ENCODE results near the gene PTPRT. TPM values are rescaled to one million over a fixed set of nuclear protein-coding genes. Genes with fewer than 3 reads are reported as not detected.

Gene PTPRT
- total RNA-seq, 2 experiments from 2014 or later = not detected

DNA sequence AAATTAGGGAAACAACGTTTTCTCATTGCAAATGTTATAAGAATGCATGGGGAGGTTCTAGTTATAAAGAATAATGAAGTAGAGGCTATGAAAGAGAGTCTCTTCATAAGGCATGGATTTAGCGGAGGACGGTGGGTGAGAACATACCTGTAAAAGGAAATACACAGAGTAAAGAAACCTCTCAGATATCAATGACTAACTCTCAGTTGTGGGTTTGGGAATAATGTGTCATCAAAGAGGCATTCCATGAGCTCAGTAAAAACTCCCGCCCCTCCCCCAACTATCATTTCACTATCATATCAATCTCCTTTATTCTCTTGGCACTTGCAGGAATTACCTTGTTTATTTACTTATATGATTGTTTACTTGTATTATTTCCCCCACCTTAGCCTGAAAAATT is 695.4 kb downstream of the PTPRT start:
- intact Hi-C loops (cut with micrococcal nuclease) = no loop called here
- H3K9me3 Mint-ChIP-seq = no peaks in the 10 kb centered on the region
- ChIA-PET CTCF (no interaction called here), POLR2A (no interaction called here)
- no peak overlapping the region for H3K4me3 Mint-ChIP-seq
- TF ChIP-seq, protein P1, sequence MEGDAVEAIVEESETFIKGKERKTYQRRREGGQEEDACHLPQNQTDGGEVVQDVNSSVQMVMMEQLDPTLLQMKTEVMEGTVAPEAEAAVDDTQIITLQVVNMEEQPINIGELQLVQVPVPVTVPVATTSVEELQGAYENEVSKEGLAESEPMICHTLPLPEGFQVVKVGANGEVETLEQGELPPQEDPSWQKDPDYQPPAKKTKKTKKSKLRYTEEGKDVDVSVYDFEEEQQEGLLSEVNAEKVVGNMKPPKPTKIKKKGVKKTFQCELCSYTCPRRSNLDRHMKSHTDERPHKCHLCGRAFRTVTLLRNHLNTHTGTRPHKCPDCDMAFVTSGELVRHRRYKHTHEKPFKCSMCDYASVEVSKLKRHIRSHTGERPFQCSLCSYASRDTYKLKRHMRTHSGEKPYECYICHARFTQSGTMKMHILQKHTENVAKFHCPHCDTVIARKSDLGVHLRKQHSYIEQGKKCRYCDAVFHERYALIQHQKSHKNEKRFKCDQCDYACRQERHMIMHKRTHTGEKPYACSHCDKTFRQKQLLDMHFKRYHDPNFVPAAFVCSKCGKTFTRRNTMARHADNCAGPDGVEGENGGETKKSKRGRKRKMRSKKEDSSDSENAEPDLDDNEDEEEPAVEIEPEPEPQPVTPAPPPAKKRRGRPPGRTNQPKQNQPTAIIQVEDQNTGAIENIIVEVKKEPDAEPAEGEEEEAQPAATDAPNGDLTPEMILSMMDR (IDR thresholded peaks at IDR 0.05) = no peak
- no peak for DNase-seq
- H3K4me1 Mint-ChIP-seq (ENCODE audit: low read depth) = no peaks in the 10 kb centered on the region
- H3K36me3 Mint-ChIP-seq (ENCODE audit: low read depth) = no peaks in the 10 kb centered on the region
- H3K27me3 Mint-ChIP-seq = no peaks in the 10 kb centered on the region
- H3K27ac Mint-ChIP-seq = no peak overlapping the region
- no peak for ATAC-seq

DNA sequence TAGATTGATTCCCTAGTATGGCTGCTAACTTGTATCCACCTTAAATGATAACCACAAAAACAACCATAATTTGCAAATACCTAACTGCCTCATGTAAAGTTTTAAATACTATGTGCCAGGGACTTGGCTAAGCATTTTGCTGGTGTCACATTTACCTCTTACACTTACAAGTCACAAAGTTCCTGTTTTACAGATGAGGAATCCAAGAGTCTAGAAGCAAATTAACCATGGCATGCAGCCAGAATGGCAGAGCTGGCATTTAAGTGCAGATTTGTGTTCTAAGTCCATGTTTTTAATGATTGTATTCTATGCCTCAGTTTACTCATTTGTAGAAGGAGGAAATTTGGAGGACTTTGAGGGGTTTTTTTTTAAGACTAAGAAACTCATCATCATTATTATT is 696.7 kb downstream of the PTPRT start:
- intact Hi-C loops (cut with micrococcal nuclease) = no loop called here
- H3K4me3 Mint-ChIP-seq = no peak overlapping the region

DNA sequence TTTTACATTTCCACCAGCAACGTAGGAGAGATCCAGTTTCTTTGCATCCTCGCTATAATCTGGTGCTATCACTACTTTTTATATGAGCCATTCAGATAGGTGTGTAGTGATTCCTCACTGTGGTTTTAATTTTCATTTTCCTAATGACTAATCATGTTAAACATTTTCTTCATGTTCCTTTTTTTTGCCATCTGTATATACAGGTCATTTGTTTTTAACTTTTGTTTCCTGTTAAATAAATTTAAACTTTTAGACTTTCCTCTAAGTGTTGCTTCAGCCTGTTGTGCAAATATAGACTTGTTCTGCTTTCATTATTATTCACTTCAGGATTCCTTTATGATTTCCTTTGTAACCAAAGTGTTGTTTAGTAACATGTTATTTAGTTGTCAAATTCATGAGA is 697.4 kb downstream of the PTPRT start:
- no peaks in the 10 kb centered on the region for H3K4me1 Mint-ChIP-seq (ENCODE audit: low read depth)
- no peaks in the 10 kb centered on the region for H3K27me3 Mint-ChIP-seq
- no peak for ATAC-seq
- ChIA-PET POLR2A (no interaction called here), CTCF (no interaction called here)
- no peak overlapping the region for H3K27ac Mint-ChIP-seq
- H3K4me3 Mint-ChIP-seq = no peak overlapping the region
- DNase-seq = no peak
- TF ChIP-seq, protein P1 (IDR thresholded peaks at IDR 0.05) = no peak
- no peaks in the 10 kb centered on the region for H3K36me3 Mint-ChIP-seq (ENCODE audit: low read depth)
- H3K9me3 Mint-ChIP-seq = no peaks in the 10 kb centered on the region
- intact Hi-C loops (cut with micrococcal nuclease) = no loop called here

More for the DNA sequence above, 696.7 kb downstream of the PTPRT start:
- no peaks in the 10 kb centered on the region for H3K36me3 Mint-ChIP-seq (ENCODE audit: low read depth)
- no peaks in the 10 kb centered on the region for H3K4me1 Mint-ChIP-seq (ENCODE audit: low read depth)
- CTCF ChIA-PET = no interaction called here
- ATAC-seq (no peak), DNase-seq (no peak)
- no peaks in the 10 kb centered on the region for H3K9me3 Mint-ChIP-seq
- TF ChIP-seq, protein P1 (IDR thresholded peaks at IDR 0.05) = no peak
- POLR2A ChIA-PET = no interaction called here
- H3K27ac Mint-ChIP-seq = no peak overlapping the region
- H3K27me3 Mint-ChIP-seq = no peaks in the 10 kb centered on the region

- intact Hi-C loops (cut with micrococcal nuclease) = no loop called here
- H3K27me3 Mint-ChIP-seq = no peaks in the 10 kb centered on the region
- ChIA-PET POLR2A (no interaction called here), CTCF (no interaction called here)
- no peaks in the 10 kb centered on the region for H3K4me1 Mint-ChIP-seq (ENCODE audit: low read depth)
- ATAC-seq (no peak), DNase-seq (no peak)
- H3K36me3 Mint-ChIP-seq (ENCODE audit: low read depth) = no peaks in the 10 kb centered on the region
- H3K27ac Mint-ChIP-seq = no peak overlapping the region
- TF ChIP-seq, protein P1 (IDR thresholded peaks at IDR 0.05) = no peak
- H3K9me3 Mint-ChIP-seq = no peaks in the 10 kb centered on the region
- H3K4me3 Mint-ChIP-seq = no peak overlapping the region
Observed at GRCh38 chr20:42485556-42485955, 704.1 kb downstream of the PTPRT start.

DNA sequence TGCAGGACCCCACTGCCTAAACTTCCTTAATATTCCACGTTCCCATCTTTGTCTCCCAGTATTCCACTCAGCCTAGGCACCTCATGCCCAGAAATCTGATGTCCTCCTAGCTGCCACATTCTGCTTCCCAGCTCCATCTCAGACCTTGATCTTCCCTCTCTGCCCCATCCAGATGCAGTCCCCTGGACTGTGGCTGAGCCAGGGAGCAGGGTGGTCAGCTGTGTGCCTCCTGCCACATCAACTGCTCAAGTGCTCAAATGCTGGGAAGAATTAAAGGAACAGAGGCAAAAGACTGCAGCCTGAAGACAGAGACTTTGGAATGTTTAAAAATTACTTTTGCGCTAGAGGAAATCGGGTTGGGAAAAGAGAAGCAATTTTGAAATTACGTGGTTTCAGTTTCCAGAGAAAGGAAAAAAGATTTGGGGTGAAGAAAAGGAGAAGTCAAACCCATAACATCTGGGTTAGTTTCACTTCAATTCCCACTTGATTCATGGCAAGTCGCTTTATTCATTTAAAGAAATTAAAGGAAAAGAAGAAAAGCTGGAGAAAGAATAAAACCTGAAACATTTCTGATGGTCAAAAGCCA is 704.8 kb downstream of the PTPRT start:
- no peaks in the 10 kb centered on the region for H3K27me3 Mint-ChIP-seq
- TF ChIP-seq, protein P1 (IDR thresholded peaks at IDR 0.05) = no peak
- DNase-seq (no peak), ATAC-seq (no peak)
- H3K9me3 Mint-ChIP-seq = no peaks in the 10 kb centered on the region
- no peaks in the 10 kb centered on the region for H3K4me1 Mint-ChIP-seq (ENCODE audit: low read depth)
- CTCF ChIA-PET = no interaction called here
- H3K27ac Mint-ChIP-seq = no peak overlapping the region
- no peak overlapping the region for H3K4me3 Mint-ChIP-seq
- POLR2A ChIA-PET = no interaction called here
- H3K36me3 Mint-ChIP-seq (ENCODE audit: low read depth) = no peaks in the 10 kb centered on the region
- intact Hi-C loops (cut with micrococcal nuclease) = no loop called here

Measured in activated CD8-positive, alpha-beta T cell treated with anti-CD3 and anti-CD28 coated beads for 36 hours (primary cell).